Hepatocyte (in vitro differentiated cells): ENCODE results near the gene UCK2. TPM values are rescaled to one million over a fixed set of nuclear protein-coding genes. Genes with fewer than 3 reads are reported as not detected.

ENCODE experiments used
- DNase-seq: peaks from one replicate; pipeline ENCODE4 v3.0.0-alpha.2; 2016; ENCODE audit warnings: low spot score
- H2AFZ ChIP-seq: fragments of 200-600 bp; sonication (generic); 2 replicates; pipeline ENCODE4 v1.6.0; 2016; ENCODE audit warnings: antibody characterized with exemption, mild to moderate bottlenecking
- H3K27ac ChIP-seq: fragments of 200-600 bp; sonication (generic); 2 replicates; pipeline ENCODE4 v1.5.1; 2016; ENCODE audit warnings: mild to moderate bottlenecking
- H3K27me3 ChIP-seq: fragments of 200-600 bp; sonication (generic); 2 replicates; pipeline ENCODE4 v1.6.1; 2016
- H3K36me3 ChIP-seq: fragments of 200-600 bp; sonication (generic); replicated peaks from 2 replicates; pipeline ENCODE4 v1.5.1; 2016; ENCODE audit warnings: low read depth; ENCODE audit not compliant: insufficient read depth
- H3K4me1 ChIP-seq: fragments of 200-600 bp; sonication (generic); 2 replicates; pipeline ENCODE4 v1.5.1; 2016; ENCODE audit warnings: mild to moderate bottlenecking, moderate library complexity; ENCODE audit not compliant: insufficient read depth
- H3K4me2 ChIP-seq: fragments of 200-600 bp; sonication (generic); 2 replicates; pipeline ENCODE4 v1.6.0; 2016
- H3K4me3 ChIP-seq: fragments of 200-600 bp; sonication (generic); 2 replicates; pipeline ENCODE4 v1.5.1; 2016; ENCODE audit warnings: mild to moderate bottlenecking
- H3K79me2 ChIP-seq: fragments of 200-600 bp; sonication (generic); 2 replicates; pipeline ENCODE4 v1.6.0; 2017; ENCODE audit warnings: mild to moderate bottlenecking
- H3K9me2 ChIP-seq: fragments of 200-600 bp; sonication (generic); replicated peaks from 2 replicates; pipeline ENCODE4 v1.6.0; 2017; ENCODE audit warnings: mild to moderate bottlenecking; ENCODE audit not compliant: insufficient read depth
- H3K9me3 ChIP-seq: fragments of 200-600 bp; sonication (generic); 2 replicates; pipeline ENCODE4 v1.5.1; 2016; ENCODE audit warnings: low read depth, mild to moderate bottlenecking
- H4K20me1 ChIP-seq: fragments of 200-600 bp; sonication (generic); 2 replicates; pipeline ENCODE4 v1.6.0; 2016; ENCODE audit warnings: mild to moderate bottlenecking; ENCODE audit not compliant: insufficient read depth, poor library complexity, severe bottlenecking
- EZH2 ChIP-seq: fragments of 200-600 bp; sonication (generic); IDR thresholded peaks from 2 replicates; pipeline ENCODE4 v1.6.1; 2016; ENCODE audit warnings: antibody characterized with exemption, mild to moderate bottlenecking, borderline replicate concordance
- EZH2phosphoT487 ChIP-seq: fragments of 200-600 bp; sonication (generic); IDR thresholded peaks from one replicate; pipeline ENCODE4 v1.6.1; 2018; ENCODE audit warnings: antibody characterized with exemption, mild to moderate bottlenecking, low read depth, moderate library complexity; ENCODE audit not compliant: unreplicated experiment, severe bottlenecking
- WGBS: methylation state at CpG from one replicate; pipeline ENCODE4 v1.1.6; 2016; ENCODE audit warnings: low lambda C conversion rate; ENCODE audit errors: missing lambda C conversion rate; 5-methylcytosine and 5-hydroxymethylcytosine counted together
- polyA plus RNA-seq: library from polyadenylated mRNA; unstranded; fragments of >200 nt; fragmentation: Nextera tagmentation; extraction: Ambion mirVana; gene quantifications from 2 replicates; pipeline ENCODE4 v1.2.1, GENCODE V29; 2016
- total RNA-seq: library from RNA; depleted of rRNA; stranded (reverse); fragments of >200 nt; gene quantifications from 2 replicates; pipeline ENCODE4 v1.2.3, GENCODE V29; 2014
- TF ChIP-seq, protein P1 (sequence below): fragments of 200-600 bp; sonication (generic); IDR thresholded peaks from 2 replicates; pipeline ENCODE4 v1.5.1; 2016; ENCODE audit warnings: antibody characterized with exemption, mild to moderate bottlenecking; ENCODE audit not compliant: poor library complexity

The UCK2 gene
- total and polyA plus RNA-seq, 2 experiments from 2014 or later: 20.9 to 22.2 TPM

DNA sequence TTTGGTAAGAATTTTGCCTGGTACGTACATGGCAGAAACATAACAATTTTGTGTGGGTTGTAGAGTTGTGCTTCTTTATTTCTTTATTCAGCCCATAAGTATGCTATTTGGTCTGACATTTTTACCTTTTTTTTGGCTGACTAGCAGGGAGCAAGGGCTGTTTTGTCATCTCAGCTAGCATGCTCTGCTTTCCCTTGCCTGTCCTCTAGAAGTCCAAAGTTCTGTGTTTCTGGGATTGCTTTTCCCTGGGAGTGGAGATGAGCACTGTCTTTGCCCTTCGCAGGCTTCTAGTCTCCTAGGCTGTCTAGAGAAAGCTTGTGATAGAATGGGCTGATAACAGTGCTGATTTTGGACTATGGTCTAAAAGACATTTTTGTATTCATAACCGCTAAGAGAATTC is 7.5 kb downstream of the UCK2 start:
- 96% methylated on average over 3 of the region's 3 CpGs for WGBS
- TF ChIP-seq EZH2 (no peak), EZH2phosphoT487 (no peak)
- TF ChIP-seq, protein P1, sequence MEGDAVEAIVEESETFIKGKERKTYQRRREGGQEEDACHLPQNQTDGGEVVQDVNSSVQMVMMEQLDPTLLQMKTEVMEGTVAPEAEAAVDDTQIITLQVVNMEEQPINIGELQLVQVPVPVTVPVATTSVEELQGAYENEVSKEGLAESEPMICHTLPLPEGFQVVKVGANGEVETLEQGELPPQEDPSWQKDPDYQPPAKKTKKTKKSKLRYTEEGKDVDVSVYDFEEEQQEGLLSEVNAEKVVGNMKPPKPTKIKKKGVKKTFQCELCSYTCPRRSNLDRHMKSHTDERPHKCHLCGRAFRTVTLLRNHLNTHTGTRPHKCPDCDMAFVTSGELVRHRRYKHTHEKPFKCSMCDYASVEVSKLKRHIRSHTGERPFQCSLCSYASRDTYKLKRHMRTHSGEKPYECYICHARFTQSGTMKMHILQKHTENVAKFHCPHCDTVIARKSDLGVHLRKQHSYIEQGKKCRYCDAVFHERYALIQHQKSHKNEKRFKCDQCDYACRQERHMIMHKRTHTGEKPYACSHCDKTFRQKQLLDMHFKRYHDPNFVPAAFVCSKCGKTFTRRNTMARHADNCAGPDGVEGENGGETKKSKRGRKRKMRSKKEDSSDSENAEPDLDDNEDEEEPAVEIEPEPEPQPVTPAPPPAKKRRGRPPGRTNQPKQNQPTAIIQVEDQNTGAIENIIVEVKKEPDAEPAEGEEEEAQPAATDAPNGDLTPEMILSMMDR: no peak
- H2AFZ ChIP-seq: no peak overlapping the region
- peaks cover 100% of the 10 kb centered on the region for H3K79me2 ChIP-seq
- no peak overlapping the region for H3K4me3 ChIP-seq
- H3K4me2 ChIP-seq: no peak overlapping the region
- H4K20me1 ChIP-seq: peaks cover 3% of the 10 kb centered on the region
- no peak for DNase-seq
- no peaks in the 10 kb centered on the region for H3K27me3 ChIP-seq
- H3K9me3 ChIP-seq: no peaks in the 10 kb centered on the region
- no peak overlapping the region for H3K27ac ChIP-seq
- no peaks in the 10 kb centered on the region for H3K36me3 ChIP-seq
- no peaks in the 10 kb centered on the region for H3K9me2 ChIP-seq
- H3K4me1 ChIP-seq: no peaks in the 10 kb centered on the region

DNA sequence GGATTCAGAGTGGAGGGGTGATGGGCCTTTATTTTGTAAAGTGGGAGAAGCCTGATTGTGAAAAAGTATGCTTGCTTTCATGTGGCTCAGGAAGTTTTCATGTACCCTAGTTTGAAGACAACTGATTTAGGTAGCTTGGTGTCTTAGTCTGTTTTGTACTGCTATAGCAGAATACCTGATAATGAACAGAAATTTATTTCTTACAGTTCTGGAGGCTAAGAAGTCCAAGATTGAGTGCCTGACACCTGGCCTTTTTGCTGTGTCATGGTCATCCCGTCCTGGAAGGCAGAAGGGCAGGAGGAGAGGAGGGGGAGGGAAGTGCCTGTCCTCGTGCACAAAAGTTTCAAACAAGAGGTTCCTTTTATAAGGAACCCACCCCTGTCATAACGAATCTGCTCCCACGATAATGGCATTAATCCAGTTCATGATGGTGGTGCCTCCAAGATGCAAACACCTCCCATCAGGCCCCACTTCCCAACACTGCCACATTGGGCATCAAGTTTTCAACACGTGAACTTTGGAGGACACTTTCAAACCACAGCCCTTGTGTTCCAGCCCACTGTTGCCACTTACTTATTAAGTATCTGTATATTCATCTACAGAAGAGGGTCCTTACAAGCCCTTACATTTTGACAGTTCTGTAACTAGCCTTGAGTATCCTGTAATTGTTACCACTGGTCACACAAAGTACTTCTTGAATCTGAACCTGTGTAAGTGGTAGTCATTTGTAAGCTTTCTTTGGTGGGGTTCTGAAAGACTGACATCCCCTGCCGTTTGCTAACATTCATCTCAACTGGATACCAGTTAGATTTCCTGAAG is 9.5 kb downstream of the UCK2 start:
- TF ChIP-seq EZH2phosphoT487: no peak
- no peak for TF ChIP-seq EZH2
- TF ChIP-seq, protein P1: no peak
- Histone ChIP-seq H3K9me3 (no peaks in the 10 kb centered on the region), H3K27ac (no peak overlapping the region), H4K20me1 (peaks cover 3% of the 10 kb centered on the region), H3K36me3 (no peaks in the 10 kb centered on the region), H2AFZ (no peak overlapping the region), H3K4me2 (no peak overlapping the region), H3K4me1 (no peaks in the 10 kb centered on the region), H3K4me3 (no peak overlapping the region), H3K9me2 (no peaks in the 10 kb centered on the region), H3K27me3 (no peaks in the 10 kb centered on the region), H3K79me2 (peaks cover 99% of the 10 kb centered on the region)
- no peak for DNase-seq
- 79% methylated on average over 6 of the region's 6 CpGs for WGBS

DNA sequence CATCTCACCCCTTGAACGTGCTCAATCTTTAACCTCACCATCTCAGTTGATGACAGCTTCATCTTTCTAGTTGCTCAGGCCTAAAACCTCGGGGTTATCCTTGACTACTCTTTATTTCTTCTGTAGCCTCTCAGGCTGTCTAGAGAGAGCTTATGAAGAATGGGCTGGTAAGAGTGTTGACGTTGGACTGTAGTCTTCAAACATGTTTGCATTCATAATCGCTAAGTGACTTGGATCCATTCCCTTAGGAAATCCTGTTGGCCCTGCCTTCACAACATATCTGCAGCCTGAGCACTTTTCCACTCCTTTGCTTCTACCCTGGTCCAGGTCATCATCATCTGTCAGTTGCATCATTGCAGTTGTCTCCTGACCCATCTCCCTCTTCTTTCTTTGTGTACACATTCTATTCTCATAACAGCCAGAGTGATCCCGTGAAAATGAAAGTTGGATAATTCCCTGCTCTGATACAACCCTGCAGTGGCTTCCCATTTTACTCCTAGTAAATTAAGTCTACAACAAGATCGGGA is 10.5 kb downstream of the UCK2 start:
- no peak for DNase-seq
- Histone ChIP-seq H3K9me3 (no peaks in the 10 kb centered on the region), H3K4me3 (no peak overlapping the region), H3K4me2 (no peak overlapping the region), H4K20me1 (peaks cover 3% of the 10 kb centered on the region), H3K36me3 (no peaks in the 10 kb centered on the region), H3K27me3 (no peaks in the 10 kb centered on the region), H3K9me2 (no peaks in the 10 kb centered on the region), H3K79me2 (peaks cover 99% of the 10 kb centered on the region), H3K27ac (no peak overlapping the region), H2AFZ (no peak overlapping the region), H3K4me1 (no peaks in the 10 kb centered on the region)
- TF ChIP-seq EZH2: no peak
- TF ChIP-seq, protein P1: no peak
- no peak for TF ChIP-seq EZH2phosphoT487
- 94% methylated on average over 6 of the region's 6 CpGs for WGBS
